Measurements from ENCODE around the gene CLDN10.

- TF ChIP-seq CTCF (IDR thresholded peaks at IDR 0.05) (no peak), SIN3A (IDR thresholded peaks at IDR 0.05; ENCODE audit: borderline replicate concordance, insufficient read depth, low read depth, low read length) (no peak), REST (IDR thresholded peaks at IDR 0.05; ENCODE audit: insufficient read depth in 1 of 2, low read depth in 2 of 2, low read length in 1 of 2) (no peak), POLR2AphosphoS5 (IDR thresholded peaks at IDR 0.05; ENCODE audit: low read depth, low read length) (no peak)
Observed at GRCh38 chr13:95579303-95579702, 26.8 kb downstream of the CLDN10 start.
